K562 (cell line): ENCODE data around the gene POR. TPM values are rescaled to one million over a fixed set of nuclear protein-coding genes. Genes with fewer than 3 reads are reported as not detected.

Source experiments
- CHD2 ChIP-seq: IDR thresholded peaks from 2 replicates; pipeline ENCODE4 v1.6.1; 2011; ENCODE audit warnings: low read depth, low read length
- CREB3L1 ChIP-seq: fragments of 450-650 bp; IDR thresholded peaks from 2 replicates; pipeline ENCODE4 v1.6.1; 2014; ENCODE audit warnings: low read depth, mild to moderate bottlenecking, moderate library complexity, borderline replicate concordance
- E2F5 ChIP-seq: sonication (generic); formaldehyde crosslinking; IDR thresholded peaks from 2 replicates; pipeline ENCODE4 v1.8.0; 2022; ENCODE audit warnings: mild to moderate bottlenecking, missing genetic modification reagents
- EHMT2 ChIP-seq: fragments of 450-650 bp; IDR thresholded peaks from 2 replicates; pipeline ENCODE4 v1.6.1; 2018; ENCODE audit warnings: antibody characterized with exemption
- FOS ChIP-seq: IDR thresholded peaks from 3 replicates; pipeline ENCODE4 v1.6.1; 2011; ENCODE audit not compliant: insufficient read length; ENCODE audit errors: extremely low read depth
- HDGF ChIP-seq: fragments of 450-650 bp; IDR thresholded peaks from 2 replicates; pipeline ENCODE4 v1.6.1; 2016
- HNRNPK ChIP-seq: fragments of 200-400 bp; formaldehyde crosslinking; IDR thresholded peaks from one replicate; pipeline ENCODE4 v1.6.1; 2018; ENCODE audit warnings: mild to moderate bottlenecking, low read depth, low read length; ENCODE audit not compliant: poor library complexity, severe bottlenecking
- KDM2B ChIP-seq: fragments of 250-450 bp; sonication (Bioruptor Pico); IDR thresholded peaks from 2 replicates; pipeline ENCODE4 v1.8.0; 2021; ENCODE audit warnings: mild to moderate bottlenecking, moderate library complexity
- KDM4B ChIP-seq, 2 experiments: fragments of 450-650 bp in 1 of 2; sonication (generic) in 1 of 2; IDR thresholded peaks; 2 replicates each; pipeline ENCODE4 v1.6.1; 2016 to 2017; ENCODE audit warnings: borderline replicate concordance in 2 of 2, antibody characterized with exemption in 1 of 2, low read depth in 1 of 2, mild to moderate bottlenecking in 1 of 2
- NCOR1 ChIP-seq: fragments of 450-650 bp; IDR thresholded peaks from 2 replicates; pipeline ENCODE4 v1.6.1; 2016; ENCODE audit warnings: mild to moderate bottlenecking, moderate library complexity
- TAF9B ChIP-seq: fragments of 450-650 bp; IDR thresholded peaks from 2 replicates; pipeline ENCODE4 v1.6.1; 2018; ENCODE audit warnings: mild to moderate bottlenecking; ENCODE audit not compliant: partially characterized antibody
- THRAP3 ChIP-seq: fragments of 450-650 bp; IDR thresholded peaks from 2 replicates; pipeline ENCODE4 v1.6.1; 2016; ENCODE audit warnings: mild to moderate bottlenecking, inconsistent platforms, borderline replicate concordance
- XRCC4 ChIP-seq: IDR thresholded peaks from one replicate; pipeline ENCODE4 v1.6.1; 2011; ENCODE audit not compliant: insufficient read depth, insufficient read length; ENCODE audit errors: extremely low read depth
- ZBTB8A ChIP-seq: fragments of 450-650 bp; IDR thresholded peaks from 2 replicates; pipeline ENCODE4 v1.6.1; 2018; ENCODE audit warnings: mild to moderate bottlenecking, moderate library complexity; ENCODE audit not compliant: partially characterized antibody
- ZNF507 ChIP-seq: conservative IDR thresholded peaks from 2 replicates; pipeline ENCODE4 v1.6.1; 2017; ENCODE audit warnings: missing genetic modification characterization, missing compliant biosample characterization
- ZNF586 ChIP-seq: fragments of 450-650 bp; formaldehyde crosslinking; conservative IDR thresholded peaks from 2 replicates; pipeline ENCODE4 v1.4.0; 2020; ENCODE audit warnings: mild to moderate bottlenecking, moderate library complexity
- ZNF695 ChIP-seq: fragments of 450-650 bp; formaldehyde crosslinking; IDR thresholded peaks from 2 replicates; pipeline ENCODE4 v1.4.0; 2020; ENCODE audit warnings: mild to moderate bottlenecking, moderate library complexity
- polyA plus RNA-seq, 8 experiments: library from polyadenylated mRNA; depleted of rRNA in 4 of 8; stranded (reverse) in 5 of 8; unstranded in 3 of 8; fragments of >200 nt; fragmentation: Nextera tagmentation in 2 of 8; fragmentation: Illumina TruSeq in 1 of 8; extraction: Ambion mirVana in 2 of 8; extraction: Trizol in 1 of 8; gene quantifications; 2 replicates each; pipeline versions ENCODE4 v1.2.1 to v1.2.3, GENCODE V29; 2011 to 2014; ENCODE audit warnings: inconsistent platforms in 1 of 8, missing spikeins in 1 of 8
- total RNA-seq, 7 experiments: library from RNA; depleted of rRNA in 6 of 7; stranded (reverse); fragments of >200 nt in 6 of 7; fragmentation: Illumina TruSeq in 2 of 7; extraction: Trizol in 2 of 7; gene quantifications; 2 replicates each; pipeline versions ENCODE4 v1.2.1 to v1.2.3, GENCODE V29; 2011 to 2021; ENCODE audit warnings: low replicate concordance in 1 of 7
- TF ChIP-seq, protein P1 (sequence below), 2 experiments: fragments of 250-450 bp in 1 of 2; fragments of 450-650 bp in 1 of 2; sonication (Bioruptor Pico) in 1 of 2; IDR thresholded peaks; 2 replicates each; pipeline versions ENCODE4 v1.6.1 to v1.8.0; 2016 to 2021; ENCODE audit warnings: mild to moderate bottlenecking in 2 of 2, moderate library complexity in 2 of 2, missing compliant biosample characterization in 1 of 2, missing genetic modification characterization in 1 of 2
- TF ChIP-seq, protein P2 (sequence below), 2 experiments: fragments of 450-650 bp; IDR thresholded peaks; 2 replicates each; pipeline ENCODE4 v1.6.1; 2018; ENCODE audit warnings: mild to moderate bottlenecking in 2 of 2, low read depth in 1 of 2; ENCODE audit not compliant: partially characterized antibody in 2 of 2

Gene POR
- total and polyA plus RNA-seq, 9 of the 15 experiments (the other 6 are each of a cell fraction or from before 2014, with no cell fraction given) = 4.7 to 142 (median 40.8) TPM

- TF ChIP-seq, protein P1, sequence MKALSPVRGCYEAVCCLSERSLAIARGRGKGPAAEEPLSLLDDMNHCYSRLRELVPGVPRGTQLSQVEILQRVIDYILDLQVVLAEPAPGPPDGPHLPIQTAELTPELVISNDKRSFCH (CRISPR knock-in tag; IDR thresholded peaks at IDR 0.05) = no peak
- TF ChIP-seq, protein P1 (tag; IDR thresholded peaks at IDR 0.05) = peak; percentile 29; the same call in 1 of the 2 replicates
- TF ChIP-seq KDM2B (CRISPR knock-in tag) (no peak), ZNF586 (CRISPR knock-in tag) (no peak), THRAP3 (no peak), CHD2 (no peak), EHMT2 (peak; percentile 57; the same call in 1 of the 2 replicates), NCOR1 (peak; percentile 66), CREB3L1 (peak; percentile 71; the same call in 1 of the 2 replicates), ZNF507 (tag) (no peak), ZNF695 (CRISPR knock-in tag) (no peak), TAF9B (peak; percentile 99), FOS (no peak), E2F5 (CRISPR knock-in tag) (no peak), HDGF (no peak), XRCC4 (no peak), KDM4B (IDR thresholded peaks at IDR 0.05; ENCODE audit: borderline replicate concordance in 2 of 2, low read depth in 1 of 2) (peak in 1 of 2 experiments; percentile 65; a peak in 1 of 4 replicates), HNRNPK (no peak), ZBTB8A (no peak)
- TF ChIP-seq, protein P2, sequence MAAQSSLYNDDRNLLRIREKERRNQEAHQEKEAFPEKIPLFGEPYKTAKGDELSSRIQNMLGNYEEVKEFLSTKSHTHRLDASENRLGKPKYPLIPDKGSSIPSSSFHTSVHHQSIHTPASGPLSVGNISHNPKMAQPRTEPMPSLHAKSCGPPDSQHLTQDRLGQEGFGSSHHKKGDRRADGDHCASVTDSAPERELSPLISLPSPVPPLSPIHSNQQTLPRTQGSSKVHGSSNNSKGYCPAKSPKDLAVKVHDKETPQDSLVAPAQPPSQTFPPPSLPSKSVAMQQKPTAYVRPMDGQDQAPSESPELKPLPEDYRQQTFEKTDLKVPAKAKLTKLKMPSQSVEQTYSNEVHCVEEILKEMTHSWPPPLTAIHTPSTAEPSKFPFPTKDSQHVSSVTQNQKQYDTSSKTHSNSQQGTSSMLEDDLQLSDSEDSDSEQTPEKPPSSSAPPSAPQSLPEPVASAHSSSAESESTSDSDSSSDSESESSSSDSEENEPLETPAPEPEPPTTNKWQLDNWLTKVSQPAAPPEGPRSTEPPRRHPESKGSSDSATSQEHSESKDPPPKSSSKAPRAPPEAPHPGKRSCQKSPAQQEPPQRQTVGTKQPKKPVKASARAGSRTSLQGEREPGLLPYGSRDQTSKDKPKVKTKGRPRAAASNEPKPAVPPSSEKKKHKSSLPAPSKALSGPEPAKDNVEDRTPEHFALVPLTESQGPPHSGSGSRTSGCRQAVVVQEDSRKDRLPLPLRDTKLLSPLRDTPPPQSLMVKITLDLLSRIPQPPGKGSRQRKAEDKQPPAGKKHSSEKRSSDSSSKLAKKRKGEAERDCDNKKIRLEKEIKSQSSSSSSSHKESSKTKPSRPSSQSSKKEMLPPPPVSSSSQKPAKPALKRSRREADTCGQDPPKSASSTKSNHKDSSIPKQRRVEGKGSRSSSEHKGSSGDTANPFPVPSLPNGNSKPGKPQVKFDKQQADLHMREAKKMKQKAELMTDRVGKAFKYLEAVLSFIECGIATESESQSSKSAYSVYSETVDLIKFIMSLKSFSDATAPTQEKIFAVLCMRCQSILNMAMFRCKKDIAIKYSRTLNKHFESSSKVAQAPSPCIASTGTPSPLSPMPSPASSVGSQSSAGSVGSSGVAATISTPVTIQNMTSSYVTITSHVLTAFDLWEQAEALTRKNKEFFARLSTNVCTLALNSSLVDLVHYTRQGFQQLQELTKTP (IDR thresholded peaks at IDR 0.05; ENCODE audit: low read depth in 1 of 2, partially characterized antibody in 2 of 2) = peak; percentile 21 to 95
Observed at GRCh38 chr7:75937958-75938786, 23.2 kb downstream of the POR start (continued).
